Measurements from ENCODE around the gene RHBDF1. TPM values are rescaled to one million over a fixed set of nuclear protein-coding genes. Genes with fewer than 3 reads are reported as not detected.

RHBDF1 gene
- total and polyA plus RNA-seq, 10 of the 15 experiments (the other 5 are each of a cell fraction or from before 2014, with no cell fraction given), result 0.04 to 0.85 (median 0.36) TPM; not detected in 3

GRCh38 chr16:84718-85406, 12.4 kb upstream of the RHBDF1 start:
- peak; percentile 84 for FAIRE-seq
- TF ChIP-seq CREM (IDR thresholded peaks at IDR 0.05; ENCODE audit: low read depth) (0 out of 2 replicates have a peak, but pooled peaks have one; percentile 6), RUNX3 (IDR thresholded peaks at IDR 0.05; ENCODE audit: low read length) (no peak), ASH2L (IDR thresholded peaks at IDR 0.05; ENCODE audit: borderline replicate concordance, low read depth) (no peak), SUZ12 (IDR thresholded peaks at IDR 0.05; ENCODE audit: unreplicated experiment) (no peak), NFXL1 (IDR thresholded peaks at IDR 0.05; ENCODE audit: borderline replicate concordance) (no peak), IKZF2 (IDR thresholded peaks at IDR 0.05) (peak; percentile 76 to 85; a peak in 3 of 4 replicates), GATAD2B (conservative IDR thresholded peaks at IDR 0.05; ENCODE audit: low read depth) (0 out of 2 replicates have a peak, but pooled peaks have one; percentile 53), HSF1 (IDR thresholded peaks at IDR 0.05; ENCODE audit: low read depth, low read length) (no peak), RELB (IDR thresholded peaks at IDR 0.05; ENCODE audit: low read depth) (peak; percentile 84), CBX5 (IDR thresholded peaks at IDR 0.05; ENCODE audit: low read depth) (no peak), MEF2B (IDR thresholded peaks at IDR 0.05; ENCODE audit: partially characterized antibody, poor library complexity, severe bottlenecking) (peak; percentile 68), NBN (IDR thresholded peaks at IDR 0.05) (peak; percentile 84; the same call in 1 of the 2 replicates), SIN3A (IDR thresholded peaks at IDR 0.05; ENCODE audit: low read depth, low read length) (no peak), BCL11A (IDR thresholded peaks at IDR 0.05; ENCODE audit: low read depth, low read length) (peak; percentile 21; the same call in 1 of the 2 replicates), E4F1 (IDR thresholded peaks at IDR 0.05; ENCODE audit: borderline replicate concordance, partially characterized antibody) (no peak), HDGF (IDR thresholded peaks at IDR 0.05) (peak; percentile 41; the same call in 1 of the 2 replicates), HDAC6 (IDR thresholded peaks at IDR 0.05; ENCODE audit: unreplicated experiment) (peak; percentile 38), POLR2AphosphoS5 (IDR thresholded peaks at IDR 0.05; ENCODE audit: low read length) (no peak), CBFB (IDR thresholded peaks at IDR 0.05; ENCODE audit: low read depth) (no peak), CHD1 (IDR thresholded peaks at IDR 0.05; ENCODE audit: low read depth, low read length) (no peak)

More at GRCh38 chr16:84718-85406, 12.4 kb upstream of the RHBDF1 start:
- intact Hi-C loops (cut with micrococcal nuclease; ENCODE audit: unreplicated experiment) (no loop called here), in situ Hi-C loops (cut with MboI) (no loop called here)
- peaks cover 6 to 21% of the 10 kb centered on the region in 2 experiments; a peak in 3 of 4 replicates for H3K36me3 ChIP-seq (ENCODE audit: control insufficient read depth in 2 of 2, insufficient read depth in 2 of 2, low read length in 1 of 2)
- H3K27ac ChIP-seq (ENCODE audit: control insufficient read depth, insufficient read depth), result peak overlapping the region; percentile 54
- peak overlapping the region; percentile 34 for H3K4me2 ChIP-seq (ENCODE audit: control insufficient read depth, insufficient read depth)
- no peaks in the 10 kb centered on the region for H3K9me3 ChIP-seq (replicated peaks; ENCODE audit: control insufficient read depth, insufficient read depth, low read length)
- BruUV-seq (replicated peaks), result no TSS peak
- ATAC-seq, result peak; percentile 90
- ChIA-PET POLR2A (interaction anchor here (0.9 to 1.0 kb wide), 2 partner anchors 31 to 46 kb away, joined by 4 read pairs; partner anchors contain the start of genes POLR3K and SNRNP25), CTCF (interaction anchor here (1.2 to 3.5 kb wide), 6 partner anchors 11 to 33 kb away, joined by 3 to 27 read pairs (median 8); no protein-coding TSS in a partner anchor), SMC1A (ENCODE audit: uncharacterized antibody, unreplicated experiment) (interaction anchor here (1.8 to 2.4 kb wide), 2 partner anchors 11 to 19 kb away, joined by 7 to 9 read pairs; no protein-coding TSS in a partner anchor), RAD21 (ENCODE audit: unreplicated experiment) (interaction anchor here (1.0 to 2.2 kb wide), 5 partner anchors 12 to 45 kb away, joined by 3 to 12 read pairs (median 6); partner anchors contain the start of genes POLR3K and SNRNP25)
- no peaks in the 10 kb centered on the region for H3K79me2 ChIP-seq (ENCODE audit: control insufficient read depth, insufficient read depth, low read length)
- no peaks in the 10 kb centered on the region for H4K20me1 ChIP-seq (ENCODE audit: control insufficient read depth, insufficient read depth)
- H2AFZ ChIP-seq (ENCODE audit: control insufficient read depth, low read depth, low read length), result no peak overlapping the region
- no peak overlapping the region for H3K4me3 ChIP-seq
- H3K4me1 ChIP-seq (ENCODE audit: control insufficient read depth, insufficient read depth, low read length), result peaks cover 17% of the 10 kb centered on the region
- H3K9ac ChIP-seq (ENCODE audit: control insufficient read depth, insufficient read depth, low read length), result no peak overlapping the region
- DNase-seq (ENCODE audit: low read depth, low spot score), result peak; percentile 65
- WGBS (ENCODE audit: insufficient coverage, insufficient replicate concordance, low lambda C conversion rate, missing lambda C conversion rate), result 25% methylated on average over 7 of the region's 7 CpGs
- no peaks in the 10 kb centered on the region for H3K27me3 ChIP-seq (replicated peaks in 1 of 2; ENCODE audit: control insufficient read depth in 2 of 2, insufficient read depth in 2 of 2, low read length in 1 of 2)
